Neural crest cell (in vitro differentiated cells): Measurements from ENCODE around the gene LTA. TPM values are rescaled to one million over a fixed set of nuclear protein-coding genes. Genes with fewer than 3 reads are reported as not detected.
"Not testable (repeated sequence)": the region's sequence is repeated elsewhere in the genome, so short reads cannot be mapped to it uniquely, and the experiment has no call there.

Experiments used
- DNase-seq: peaks from one replicate; pipeline ENCODE4 v3.0.0; 2021; ENCODE audit warnings: low read depth, mixed read lengths, low spot score
- H3K27ac Mint-ChIP-seq: one replicate; pipeline ENCODE4 v1.8.0; 2021; ENCODE audit warnings: mild to moderate bottlenecking, mixed read lengths; ENCODE audit not compliant: unreplicated experiment
- H3K27me3 Mint-ChIP-seq: 2 replicates; pipeline ENCODE4 v1.8.0; 2021; ENCODE audit warnings: low read depth, mild to moderate bottlenecking, mixed read lengths
- H3K36me3 Mint-ChIP-seq: 2 replicates; pipeline ENCODE4 v1.8.0; 2021; ENCODE audit warnings: low read depth, mild to moderate bottlenecking, mixed read lengths
- H3K4me1 Mint-ChIP-seq: 2 replicates; pipeline ENCODE4 v1.8.0; 2021; ENCODE audit warnings: mixed read lengths
- H3K4me3 Mint-ChIP-seq: one replicate; pipeline ENCODE4 v1.8.0; 2021; ENCODE audit warnings: mild to moderate bottlenecking, mixed read lengths
- H3K9me3 Mint-ChIP-seq: 2 replicates; pipeline ENCODE4 v1.8.0; 2021; ENCODE audit warnings: mixed read lengths
- CTCF ChIP-seq: fragments of 200-600 bp; sonication (generic); conservative IDR thresholded peaks from 2 replicates; pipeline ENCODE4 v1.5.0; 2021; ENCODE audit warnings: antibody characterized with exemption, mild to moderate bottlenecking
- total RNA-seq: library from RNA; stranded (reverse); gene quantifications from 2 replicates; pipeline ENCODE4 v1.2.1, GENCODE V29; 2021

Gene LTA
- total RNA-seq, 1 donor from 2014 or later: 0.26 TPM

DNA sequence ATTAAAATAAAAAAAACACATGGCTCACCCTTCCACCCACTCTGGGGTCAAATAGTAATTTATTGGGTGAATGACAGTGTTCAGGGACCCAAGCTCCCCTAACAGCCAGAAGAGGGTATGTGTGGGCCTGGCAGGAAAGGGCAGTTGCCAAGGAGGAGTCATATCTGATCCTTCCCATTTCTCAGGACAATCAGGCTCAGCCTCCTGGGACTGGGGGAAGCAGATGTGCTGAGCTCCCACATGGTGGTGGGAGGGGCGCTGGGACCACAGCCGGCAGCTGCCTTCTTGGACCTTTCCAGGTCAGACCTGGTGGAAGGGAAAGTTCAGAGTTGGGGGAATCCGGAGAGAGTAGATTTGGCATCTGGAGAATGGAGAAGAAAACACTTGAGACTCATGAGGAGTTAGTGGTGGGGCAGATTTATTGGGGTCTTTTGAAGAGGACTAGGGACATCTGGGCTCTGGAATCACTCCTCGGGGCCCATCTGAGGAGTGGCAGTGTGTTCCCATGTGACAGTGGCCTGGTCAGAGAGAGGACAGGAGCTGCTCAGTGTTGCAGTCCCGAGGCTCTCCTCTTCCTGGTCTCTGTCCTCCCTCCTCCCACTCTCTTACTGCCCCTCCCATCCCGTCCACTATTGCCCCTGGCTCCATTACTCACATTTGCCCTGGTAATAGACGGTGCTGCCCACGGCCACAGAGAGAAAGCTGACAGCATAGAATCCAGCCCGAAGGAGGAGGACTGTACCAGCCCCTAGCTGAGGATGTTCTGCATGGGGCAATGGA is 17.0 kb downstream of the LTA start:
- H3K4me1 Mint-ChIP-seq: peaks cover 10% of the 10 kb centered on the region
- H3K4me3 Mint-ChIP-seq: no peak overlapping the region
- DNase-seq: no peak
- no peak overlapping the region for H3K27ac Mint-ChIP-seq
- H3K27me3 Mint-ChIP-seq: no peaks in the 10 kb centered on the region
- H3K36me3 Mint-ChIP-seq: no peaks in the 10 kb centered on the region
- no peak for TF ChIP-seq CTCF
- H3K9me3 Mint-ChIP-seq: no peaks in the 10 kb centered on the region

GRCh38 chr6:31590691-31591090 is 18.6 kb downstream of the LTA start:
- H3K36me3 Mint-ChIP-seq, H3K27ac Mint-ChIP-seq, H3K27me3 Mint-ChIP-seq, H3K4me1 Mint-ChIP-seq, DNase-seq, H3K4me3 Mint-ChIP-seq, H3K9me3 Mint-ChIP-seq: not testable (repeated sequence)

DNA sequence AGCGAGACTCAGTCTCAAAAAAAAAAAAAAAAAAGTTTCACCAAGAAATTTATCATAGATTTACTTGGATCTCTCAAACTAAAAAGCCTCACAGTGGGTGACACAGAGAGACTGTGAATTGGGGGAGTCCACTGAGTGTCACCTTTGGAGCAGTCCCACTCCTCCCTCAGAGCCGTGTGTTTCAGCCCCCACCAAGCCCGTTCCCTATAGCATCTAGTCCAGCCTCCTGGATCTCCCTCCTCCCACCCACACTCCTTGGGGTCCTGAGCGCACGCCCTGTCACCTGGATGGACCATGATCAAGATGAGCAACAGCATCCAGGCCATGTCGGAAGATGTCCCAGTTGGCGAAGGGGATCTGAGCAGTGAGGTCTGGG is 20.3 kb downstream of the LTA start:
- Mint-ChIP-seq H3K4me1 (peaks cover 6% of the 10 kb centered on the region), H3K4me3 (no peak overlapping the region), H3K27me3 (no peaks in the 10 kb centered on the region), H3K9me3 (no peaks in the 10 kb centered on the region), H3K27ac (no peak overlapping the region), H3K36me3 (no peaks in the 10 kb centered on the region)
- DNase-seq: no peak
- TF ChIP-seq CTCF: no peak

GRCh38 chr6:31597006-31597405 is 24.9 kb downstream of the LTA start:
- no peak overlapping the region for H3K4me3 Mint-ChIP-seq
- H3K27me3 Mint-ChIP-seq: no peaks in the 10 kb centered on the region
- no peaks in the 10 kb centered on the region for H3K36me3 Mint-ChIP-seq
- H3K27ac Mint-ChIP-seq: no peak overlapping the region
- H3K9me3 Mint-ChIP-seq: no peaks in the 10 kb centered on the region
- DNase-seq: no peak
- peak; percentile 58 for TF ChIP-seq CTCF
- peaks cover 6% of the 10 kb centered on the region for H3K4me1 Mint-ChIP-seq

DNA sequence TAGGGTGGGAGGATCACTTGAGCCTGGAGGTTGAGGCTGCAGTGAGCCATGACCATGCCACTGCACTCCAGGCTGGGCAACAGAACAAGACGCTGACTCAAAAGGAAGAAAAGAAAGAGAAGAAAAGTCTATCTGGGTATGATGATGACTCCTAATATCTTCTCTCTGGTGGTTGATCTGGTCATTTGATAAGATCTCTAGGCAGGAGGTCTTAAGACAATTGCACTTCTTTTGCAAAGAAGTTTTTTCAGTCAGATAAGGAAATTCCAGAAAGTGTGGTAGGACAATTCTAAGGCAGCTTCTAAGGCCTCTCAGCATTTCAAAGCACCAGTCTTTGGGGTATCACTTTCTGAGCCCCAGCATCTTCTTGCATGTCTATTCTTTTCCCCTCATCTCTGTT is 35.2 kb downstream of the LTA start:
- Mint-ChIP-seq H3K4me3 (no peak overlapping the region), H3K27ac (no peak overlapping the region), H3K36me3 (no peaks in the 10 kb centered on the region), H3K9me3 (no peaks in the 10 kb centered on the region), H3K27me3 (no peaks in the 10 kb centered on the region), H3K4me1 (no peaks in the 10 kb centered on the region)
- TF ChIP-seq CTCF: no peak
- DNase-seq: no peak

DNA sequence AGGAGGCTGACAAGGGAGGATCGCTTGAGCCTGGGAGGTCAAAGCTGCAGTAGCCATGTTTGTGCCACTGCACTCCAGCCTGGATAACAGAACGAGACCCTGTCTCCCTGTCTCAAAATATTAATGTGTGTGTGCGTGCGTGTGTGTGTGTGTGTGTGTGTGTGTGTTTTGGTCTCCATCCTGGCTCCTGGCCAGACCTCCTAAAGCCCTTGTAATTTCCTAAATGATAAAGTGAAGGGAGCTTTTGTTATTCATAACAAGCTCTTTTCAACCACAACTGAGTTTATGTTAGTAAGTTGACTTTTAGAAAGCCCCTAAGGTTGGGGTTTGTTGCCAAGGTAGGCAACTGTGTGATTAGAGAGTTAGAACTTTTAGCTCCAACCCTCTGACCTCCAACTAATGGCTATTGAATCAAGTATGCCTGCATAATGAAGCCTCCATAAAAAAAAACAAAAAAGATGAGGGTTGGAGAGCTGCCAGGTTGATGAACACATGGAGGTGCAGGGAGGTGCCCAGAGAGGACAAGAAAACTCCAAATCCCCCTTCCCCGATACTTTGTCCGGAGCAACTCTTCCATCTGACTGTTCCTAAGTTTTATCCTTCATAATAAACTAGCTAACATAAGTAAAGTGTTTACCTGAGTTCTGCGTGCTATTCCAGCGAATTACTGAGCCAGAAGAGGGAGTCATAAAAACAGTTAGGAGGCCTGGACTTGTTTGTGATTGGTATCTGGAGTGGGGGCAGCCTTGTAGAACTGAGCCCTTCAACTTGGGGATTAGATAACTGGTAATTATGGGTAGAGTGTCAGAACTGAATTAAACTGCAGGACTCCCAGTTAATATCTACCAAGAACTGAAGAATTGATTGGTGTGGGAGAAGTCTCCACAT is 37.7 kb downstream of the LTA start:
- Mint-ChIP-seq H3K4me3 (no peak overlapping the region), H3K9me3 (no peaks in the 10 kb centered on the region), H3K4me1 (no peaks in the 10 kb centered on the region), H3K36me3 (no peaks in the 10 kb centered on the region), H3K27me3 (no peaks in the 10 kb centered on the region), H3K27ac (no peak overlapping the region)
- no peak for DNase-seq
- TF ChIP-seq CTCF: no peak
